Testis (tissue), 3 donors: ENCODE results near the gene FNIP1. TPM values are rescaled to one million over a fixed set of nuclear protein-coding genes. Genes with fewer than 3 reads are reported as not detected.

Source experiments
- DNase-seq: peaks from one replicate; pipeline ENCODE4 v3.0.0-alpha.2; 2019
- H3K27ac ChIP-seq, 2 donors: fragments of 200-600 bp; sonication (generic); one replicate each; pipeline ENCODE4 v1.5.1; 2019
- H3K27me3 ChIP-seq: fragments of 200-600 bp; sonication (generic); one replicate; pipeline ENCODE4 v1.5.1; 2019
- H3K36me3 ChIP-seq: fragments of 200-600 bp; sonication (generic); one replicate; pipeline ENCODE4 v1.5.1; 2017; ENCODE audit warnings: low read depth; ENCODE audit errors: missing control alignments
- H3K4me1 ChIP-seq: fragments of 200-600 bp; sonication (generic); one replicate; pipeline ENCODE4 v1.5.1; 2019
- H3K4me3 ChIP-seq, 2 donors: fragments of 200-600 bp; sonication (generic); one replicate each; pipeline ENCODE4 v1.5.1; 2017 to 2019
- H3K9me3 ChIP-seq: fragments of 200-600 bp; sonication (generic); one replicate; pipeline ENCODE4 v1.5.1; 2017
- CTCF ChIP-seq, 3 experiments: fragments of 450-650 bp in 2 of 3; fragments of 200-600 bp in 1 of 3; sonication (generic) in 1 of 3; IDR thresholded peaks; one replicate each; pipeline ENCODE4 v1.5.1; 2016 to 2019; ENCODE audit warnings: antibody characterized with exemption in 3 of 3, mild to moderate bottlenecking in 2 of 3, moderate library complexity in 1 of 3
- POLR2A ChIP-seq: fragments of 450-650 bp; IDR thresholded peaks from one replicate; pipeline ENCODE4 v1.6.1; 2017; ENCODE audit warnings: antibody characterized with exemption, mild to moderate bottlenecking, moderate library complexity
- WGBS, 2 donors: methylation state at CpG; one replicate each; pipeline ENCODE4 v1.1.5; 2018; 5-methylcytosine and 5-hydroxymethylcytosine counted together
- intact Hi-C: fragments of 100-400 bp; cut with DNase I; formaldehyde crosslinking; loops from one replicate; pipeline ENCODE4 v1.15.1; 2023; ENCODE audit warnings: low total_unique reads
- polyA plus RNA-seq: library from polyadenylated mRNA; stranded (reverse); fragments of 350-450 nt; fragmentation: Illumina TruSeq; extraction: RNeasy Lipid Tissue Mini Kit (QIAGEN cat#74804); gene quantifications from one replicate; pipeline ENCODE4 v1.2.3, GENCODE V29; 2014; ENCODE audit warnings: low read depth, low replicate concordance; ENCODE audit not compliant: insufficient read depth
- total RNA-seq, 2 donors: library from RNA; depleted of rRNA; stranded (reverse); fragments of >200 nt; gene quantifications; one replicate each; pipeline ENCODE4 v1.2.3, GENCODE V29; 2016

FNIP1 gene
- total and polyA plus RNA-seq, 3 donors from 2014 or later = 29.2 to 61.3 (median 60.1) TPM

- intact Hi-C loops = loop anchor here (10.0 kb wide), 1 partner anchor 160 kb away; the partner anchor contains the start of gene RAPGEF6
- Histone ChIP-seq H3K36me3 (no peaks in the 10 kb centered on the region), H3K4me3 (no peak overlapping the region), H3K27ac (no peak overlapping the region), H3K4me1 (peaks cover 14% of the 10 kb centered on the region), H3K27me3 (no peaks in the 10 kb centered on the region), H3K9me3 (no peaks in the 10 kb centered on the region)
- DNase-seq = no peak
- TF ChIP-seq CTCF (IDR thresholded peaks at IDR 0.05) (no peak), POLR2A (no peak)
- 60 to 74% methylated on average over 4 of the region's 4 CpGs for WGBS, 2 donors
These were observed 2.2 kb downstream of the FNIP1 start for GRCh38 chr5:131794586-131794985.

DNA sequence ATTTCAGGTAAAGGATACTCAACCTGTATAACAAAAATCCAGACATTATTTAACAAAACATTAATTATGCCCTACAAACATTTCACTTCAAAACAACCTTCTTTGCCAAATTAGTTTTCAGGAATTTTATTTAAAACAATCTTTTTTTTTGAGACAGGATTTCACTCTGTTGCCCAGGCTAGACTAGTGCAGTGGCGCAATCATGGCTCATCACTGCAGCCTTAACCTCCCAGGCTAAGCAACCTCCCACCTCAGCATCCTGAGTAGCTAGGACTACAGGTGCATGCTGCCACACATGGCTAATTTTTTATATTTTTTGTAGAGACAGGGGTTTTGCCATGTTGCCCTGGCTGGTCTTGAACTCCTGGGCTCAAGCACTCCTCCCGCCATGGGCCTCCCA lies 3.9 kb downstream of the FNIP1 start:
- no peaks in the 10 kb centered on the region for H3K9me3 ChIP-seq
- 93 to 97% methylated on average over 2 of the region's 2 CpGs for WGBS, 2 donors
- no peak for DNase-seq
- intact Hi-C loops = loop anchor here (10.0 kb wide), 1 partner anchor 158 kb away; the partner anchor contains the start of gene RAPGEF6
- no peaks in the 10 kb centered on the region for H3K36me3 ChIP-seq
- H3K27ac ChIP-seq = no peak overlapping the region
- TF ChIP-seq POLR2A (no peak), CTCF (IDR thresholded peaks at IDR 0.05) (no peak)
- no peak overlapping the region for H3K4me3 ChIP-seq
- H3K27me3 ChIP-seq = no peaks in the 10 kb centered on the region
- H3K4me1 ChIP-seq = peaks cover 14% of the 10 kb centered on the region

- intact Hi-C loops = loop anchor here (10.0 kb wide), 1 partner anchor 157 kb away; the partner anchor contains the start of gene RAPGEF6
- no peak for TF ChIP-seq POLR2A
- no peak for TF ChIP-seq CTCF (IDR thresholded peaks at IDR 0.05)
- H3K9me3 ChIP-seq = no peaks in the 10 kb centered on the region
- H3K4me1 ChIP-seq = peaks cover 14% of the 10 kb centered on the region
- 90 to 94% methylated on average over 6 of the region's 6 CpGs for WGBS, 2 donors
- H3K27ac ChIP-seq = no peak overlapping the region
- H3K27me3 ChIP-seq = no peaks in the 10 kb centered on the region
- no peaks in the 10 kb centered on the region for H3K36me3 ChIP-seq
- no peak for DNase-seq
- no peak overlapping the region for H3K4me3 ChIP-seq
These were observed 5.0 kb downstream of the FNIP1 start for GRCh38 chr5:131791866-131792265.

DNA sequence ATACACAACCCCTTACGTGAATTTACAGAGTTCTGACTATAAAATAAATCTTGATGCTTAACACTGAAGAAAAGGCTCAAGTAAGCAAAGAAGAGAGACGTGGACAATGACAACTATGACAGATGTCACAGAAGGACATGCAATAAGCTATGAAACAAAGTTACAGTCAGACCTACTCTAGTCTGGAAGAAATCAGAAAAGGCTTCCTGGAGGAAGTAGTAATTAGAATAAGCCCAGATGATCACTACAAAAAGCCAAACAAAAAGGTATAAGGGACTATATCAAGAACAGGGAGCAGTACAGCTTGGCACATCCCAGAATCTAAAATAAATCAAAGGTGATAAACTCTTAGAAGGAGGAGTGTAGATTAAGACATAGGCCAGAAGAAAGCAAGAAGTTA lies 6.3 kb downstream of the FNIP1 start:
- H3K36me3 ChIP-seq = no peaks in the 10 kb centered on the region
- intact Hi-C loops = loop anchor here (10.0 kb wide), 1 partner anchor 156 kb away; the partner anchor contains the start of gene RAPGEF6
- no peaks in the 10 kb centered on the region for H3K9me3 ChIP-seq
- 77 to 92% methylated on average over 2 of the region's 2 CpGs for WGBS, 2 donors
- no peak overlapping the region for H3K27ac ChIP-seq
- TF ChIP-seq CTCF (IDR thresholded peaks at IDR 0.05) (no peak), POLR2A (no peak)
- no peaks in the 10 kb centered on the region for H3K27me3 ChIP-seq
- no peak for DNase-seq
- H3K4me3 ChIP-seq = no peak overlapping the region
- H3K4me1 ChIP-seq = peaks cover 14% of the 10 kb centered on the region

GRCh38 chr5:131789765-131790164 lies 7.1 kb downstream of the FNIP1 start:
- intact Hi-C loops = loop anchor here (10.0 kb wide), 1 partner anchor 155 kb away; the partner anchor contains the start of gene RAPGEF6
- Histone ChIP-seq H3K27ac (no peak overlapping the region), H3K4me3 (no peak overlapping the region), H3K27me3 (no peaks in the 10 kb centered on the region), H3K9me3 (no peaks in the 10 kb centered on the region), H3K4me1 (peaks cover 6% of the 10 kb centered on the region), H3K36me3 (no peaks in the 10 kb centered on the region)
- TF ChIP-seq CTCF (IDR thresholded peaks at IDR 0.05) = no peak
- TF ChIP-seq POLR2A = no peak
- WGBS, 2 donors = 83 to 88% methylated on average over 3 of the region's 3 CpGs
- DNase-seq = no peak
